Cerebellar nuclear complex (tissue), 1 donor: ENCODE data around the gene EYS.

Source experiments
- DNase-seq, 2 experiments: peaks; one replicate each; lab custom pipeline; 2025; lab: John Stamatoyannopoulos, UW

Gene EYS

DNA sequence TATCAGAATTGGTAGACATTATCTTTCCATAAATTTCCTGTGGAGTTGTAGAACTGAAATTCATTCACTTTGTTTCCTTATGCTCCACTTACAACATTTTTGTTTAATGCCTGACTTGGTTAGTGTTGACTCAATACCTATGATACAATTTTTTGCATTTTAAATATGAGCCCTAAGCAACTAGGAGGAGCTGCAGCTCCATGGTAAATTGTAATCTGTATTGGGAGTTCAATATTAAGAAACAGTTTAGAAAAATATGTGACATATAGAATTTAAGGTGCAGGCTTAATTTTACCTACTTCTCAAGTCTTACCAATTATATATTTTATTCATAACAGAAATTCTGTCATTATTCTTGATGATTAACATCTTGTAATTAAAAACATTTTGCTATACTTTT is 868.3 kb downstream of the EYS start:
- no peak for DNase-seq

- no peak for DNase-seq
These were observed 875.3 kb downstream of the EYS start for GRCh38 chr6:64831680-64832079.

DNA sequence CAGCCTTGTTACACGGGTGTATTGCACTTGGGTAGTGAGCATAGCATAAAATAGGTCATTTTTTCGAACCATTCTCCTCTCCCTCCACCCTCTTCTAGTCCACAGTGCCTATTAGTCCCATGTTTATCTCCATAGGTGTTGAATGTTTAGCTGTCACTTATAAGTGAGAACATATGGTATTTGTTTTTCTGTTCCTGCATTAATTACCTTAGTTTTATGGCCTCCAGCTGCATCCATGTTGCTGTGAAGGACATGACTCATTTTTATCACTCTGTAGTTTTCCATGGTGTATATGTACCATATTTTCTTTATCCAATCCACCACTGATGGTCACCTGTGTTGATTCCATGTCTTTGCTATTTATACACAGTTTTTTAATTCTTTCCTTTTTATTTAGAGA is 889.5 kb downstream of the EYS start:
- DNase-seq, result no peak

GRCh38 chr6:64815718-64816117 is 891.3 kb downstream of the EYS start:
- no peak for DNase-seq

DNA sequence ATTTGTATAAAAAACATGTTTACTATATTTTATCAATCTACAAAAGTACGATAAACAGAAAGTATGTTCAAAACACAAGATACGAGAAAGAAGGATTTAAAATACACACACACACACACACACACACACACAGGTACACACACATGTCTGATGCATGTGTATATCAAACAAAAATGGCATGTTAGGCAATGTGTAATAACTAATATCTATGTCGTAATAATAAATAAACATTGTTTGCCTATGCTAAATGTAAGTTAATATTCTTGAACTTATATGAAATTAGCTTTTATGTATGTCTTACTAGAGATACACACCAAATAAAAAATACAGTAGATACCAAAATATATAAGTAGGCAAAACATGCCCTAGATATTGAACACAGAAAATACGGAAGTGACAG is 894.9 kb downstream of the EYS start:
- no peak for DNase-seq

DNA sequence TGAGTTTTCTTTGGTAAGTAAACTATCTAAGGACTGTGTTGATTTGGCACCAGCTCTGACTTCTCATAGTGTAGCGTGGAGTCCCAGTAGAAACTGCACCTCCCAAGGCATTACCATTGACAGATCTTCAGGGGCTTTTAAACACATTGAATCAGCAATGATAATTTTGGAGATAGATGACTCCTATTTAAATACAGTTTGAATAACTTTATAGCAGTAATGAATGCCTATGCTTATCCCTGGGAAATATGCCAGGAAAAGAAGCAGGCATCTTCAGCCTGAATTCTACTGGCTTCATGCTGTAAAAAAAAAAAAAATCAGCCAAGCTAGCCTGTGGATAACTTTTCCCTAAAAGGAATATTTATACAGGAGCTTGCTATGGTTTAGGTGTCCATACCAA is 895.9 kb downstream of the EYS start:
- DNase-seq, result no peak

DNA sequence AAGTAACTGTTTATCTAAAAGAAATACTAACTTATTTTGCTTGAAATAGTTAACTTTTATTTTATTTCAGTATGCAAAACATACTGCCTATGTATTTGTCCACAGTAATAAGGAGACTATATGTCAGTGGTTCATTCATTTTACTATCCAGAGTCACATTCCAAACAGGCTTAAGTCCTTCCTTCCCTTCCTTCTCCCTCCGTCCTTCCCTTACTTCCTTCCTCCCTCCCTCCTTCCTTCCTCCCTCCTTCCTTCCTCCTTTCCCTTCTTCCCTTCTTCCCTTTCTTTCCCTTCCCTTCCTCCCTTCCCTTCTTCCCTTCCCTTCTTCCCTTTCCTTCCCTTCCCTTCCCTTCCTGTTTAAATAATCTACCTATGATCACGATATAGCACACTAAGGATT is 899.2 kb downstream of the EYS start:
- DNase-seq, result no peak

DNA sequence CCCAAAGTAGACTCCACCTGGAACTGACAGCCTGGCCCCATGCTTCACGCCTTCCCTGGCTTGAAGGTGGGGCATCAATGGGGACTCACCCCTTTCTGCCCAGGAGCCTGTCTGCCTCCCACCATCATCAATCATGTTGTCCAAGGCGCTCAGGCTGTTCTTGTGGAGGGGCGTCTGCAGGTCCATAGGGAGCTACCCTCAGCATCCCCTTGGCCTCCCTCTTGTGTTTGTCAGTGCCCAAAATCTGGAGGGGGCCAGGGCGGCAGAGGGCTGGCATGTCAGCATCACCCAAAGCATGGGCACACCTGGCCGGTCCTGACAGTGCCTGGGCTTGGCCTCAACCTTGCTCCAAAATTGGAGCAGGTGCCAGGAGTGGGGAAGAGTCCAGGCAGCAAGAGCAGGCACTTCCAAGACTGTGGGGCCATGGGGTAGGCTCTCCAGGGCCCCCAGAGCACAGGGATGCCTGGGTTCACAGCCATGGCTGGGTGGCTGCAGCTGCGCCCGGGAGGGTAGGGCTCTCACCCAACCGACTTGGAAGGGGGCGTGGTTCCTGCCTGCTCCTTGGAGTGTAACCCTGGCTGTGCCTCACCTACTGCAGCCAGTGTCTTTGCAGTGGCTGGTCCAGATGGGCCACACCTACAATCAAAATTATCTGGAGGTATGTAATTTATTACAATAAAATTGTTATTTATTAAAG is 903.4 kb downstream of the EYS start:
- DNase-seq, result no peak

GRCh38 chr6:64792534-64792933 is 914.5 kb downstream of the EYS start:
- no peak for DNase-seq

- DNase-seq, result no peak
These were observed 917.5 kb downstream of the EYS start for GRCh38 chr6:64789476-64789875.

DNA sequence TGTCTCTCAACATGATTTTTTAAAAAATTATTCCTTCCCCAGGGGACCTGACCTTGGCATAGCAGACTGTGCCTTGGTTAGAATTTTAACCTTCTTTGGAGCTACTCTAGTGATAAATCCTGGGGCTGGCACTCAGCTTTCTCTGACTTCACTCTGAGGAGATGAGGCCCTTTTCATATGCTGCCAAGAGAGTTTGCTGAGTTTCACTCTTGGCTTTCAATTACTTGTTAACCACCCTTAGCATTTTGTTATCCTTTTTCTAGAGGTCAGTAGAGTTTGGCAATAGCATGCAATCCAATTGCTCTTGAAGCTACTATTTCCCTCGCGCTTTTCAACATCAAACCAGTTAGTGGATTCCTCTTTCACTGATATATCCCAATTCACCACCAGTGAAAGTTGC is 920.3 kb downstream of the EYS start:
- DNase-seq, result no peak

DNA sequence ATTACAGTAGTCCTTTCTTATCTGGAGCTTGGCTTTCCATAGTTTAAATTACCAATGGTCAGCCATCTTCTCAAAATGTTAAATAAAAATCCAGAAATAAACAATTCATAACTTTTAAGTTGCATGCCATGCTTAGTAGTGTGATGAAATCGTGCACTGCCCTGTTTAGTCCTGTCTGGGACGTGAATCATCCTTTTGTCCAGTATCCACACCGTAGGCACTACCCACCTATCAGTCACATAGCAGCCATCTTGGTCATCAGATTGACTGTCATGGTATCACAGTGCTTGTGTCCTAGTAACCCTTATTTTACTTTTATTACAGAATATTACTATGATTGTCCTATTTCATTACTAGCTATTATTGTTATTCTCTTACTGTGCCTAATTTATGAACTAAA is 924.1 kb downstream of the EYS start:
- no peak for DNase-seq

GRCh38 chr6:64777941-64778785 is 928.9 kb downstream of the EYS start:
- DNase-seq, result no peak

- DNase-seq, result no peak
These were observed 930.7 kb downstream of the EYS start for GRCh38 chr6:64776359-64776758.

GRCh38 chr6:64774881-64775280 is 932.1 kb downstream of the EYS start:
- no peak for DNase-seq

DNA sequence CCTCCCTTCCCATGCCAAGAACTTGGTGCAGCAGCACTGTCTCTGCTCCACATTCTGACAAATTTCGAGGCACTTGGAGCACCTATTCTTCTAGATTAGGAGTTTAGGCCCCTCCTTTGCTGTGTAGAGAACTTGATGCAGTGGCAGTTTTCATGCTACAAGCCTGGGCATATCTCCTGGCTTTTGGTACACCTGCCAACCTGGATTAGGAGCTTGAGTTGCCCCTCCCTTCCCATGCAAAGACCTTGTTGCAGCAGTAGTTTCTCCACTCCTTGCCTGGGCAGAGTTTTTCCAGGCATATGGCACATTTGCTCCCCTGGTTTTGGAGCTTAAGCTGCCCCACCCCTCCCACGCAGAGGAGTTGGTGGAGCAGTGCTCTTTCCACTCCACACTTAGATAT is 956.1 kb downstream of the EYS start:
- DNase-seq, result no peak

GRCh38 chr6:64737418-64737817 is 969.6 kb downstream of the EYS start:
- DNase-seq, result no peak

- no peak for DNase-seq
These were observed 970.5 kb downstream of the EYS start for GRCh38 chr6:64736421-64736950.

DNA sequence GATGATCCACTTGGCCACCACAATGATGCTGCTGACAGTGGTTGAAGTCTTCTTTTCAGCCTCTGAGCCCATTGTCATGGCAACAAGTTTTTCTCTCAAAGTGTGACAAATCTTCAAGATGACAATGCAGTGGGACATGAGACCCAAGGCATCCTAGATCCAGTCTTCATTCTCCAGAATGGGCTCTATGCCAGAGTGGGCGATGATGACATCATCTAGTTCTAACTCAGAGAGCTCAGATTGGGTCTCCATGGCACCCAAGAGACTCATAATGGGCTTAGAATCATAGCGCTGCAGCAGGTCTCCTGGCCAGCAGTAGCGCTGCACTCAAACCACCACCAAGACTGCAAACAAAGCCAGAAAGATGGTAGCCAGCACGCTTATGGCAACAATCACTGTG is 973.6 kb downstream of the EYS start:
- no peak for DNase-seq

DNA sequence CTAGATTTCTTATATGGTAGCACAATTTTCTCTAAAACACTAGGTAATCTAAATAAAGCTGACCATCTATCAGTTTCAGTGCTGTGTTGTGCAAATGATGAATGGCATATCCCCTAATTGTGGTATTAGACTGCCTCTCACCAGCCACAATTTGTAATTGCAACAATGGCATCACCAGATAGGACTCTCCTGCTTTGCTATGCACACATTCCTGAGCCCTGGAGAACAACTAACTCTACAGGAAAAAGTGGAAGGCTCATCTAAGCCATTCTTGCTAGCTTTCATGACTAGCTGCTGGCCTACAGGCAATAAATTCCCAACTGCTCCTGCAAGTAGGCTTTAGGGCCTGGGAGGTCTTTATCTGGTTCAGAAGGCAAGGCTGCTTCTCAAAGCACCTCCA is 974.1 kb downstream of the EYS start:
- no peak for DNase-seq

DNA sequence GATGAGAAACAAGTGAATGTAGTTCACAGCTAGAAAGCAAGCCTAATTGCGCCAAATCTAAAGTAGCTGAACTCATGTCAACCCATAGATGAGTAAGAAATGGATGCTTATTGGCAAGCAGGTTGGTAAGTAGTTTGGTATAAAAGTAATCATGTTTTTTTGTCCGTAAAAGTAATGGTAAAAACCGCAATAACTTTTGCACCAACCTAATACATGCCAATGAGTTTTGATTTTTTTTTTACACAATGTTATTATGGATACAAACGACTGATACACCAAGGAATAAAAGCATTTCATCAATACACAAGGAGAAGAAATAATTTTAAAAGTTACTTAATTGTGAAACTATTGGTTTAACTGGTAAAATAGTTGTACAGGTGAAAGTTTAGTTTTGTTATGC is 977.5 kb downstream of the EYS start:
- no peak for DNase-seq

DNA sequence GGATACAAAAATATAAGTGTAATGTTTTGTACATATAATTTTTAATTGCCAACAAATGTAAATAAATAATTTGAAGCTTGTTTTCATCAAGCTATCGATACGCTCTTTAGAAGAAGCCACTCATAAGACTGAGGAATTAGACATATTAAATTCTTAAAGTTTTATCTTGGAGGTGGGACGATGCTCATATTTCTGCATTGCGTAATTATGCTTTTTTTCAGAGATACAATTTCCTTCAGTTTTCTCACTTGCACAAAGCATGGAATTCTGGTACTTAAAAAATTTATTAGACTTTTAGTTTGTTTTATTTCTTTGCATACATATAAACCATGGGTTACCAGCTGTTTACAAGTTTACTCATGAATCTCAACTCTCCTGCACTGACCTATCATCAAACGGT is 980.0 kb downstream of the EYS start:
- no peak for DNase-seq

DNA sequence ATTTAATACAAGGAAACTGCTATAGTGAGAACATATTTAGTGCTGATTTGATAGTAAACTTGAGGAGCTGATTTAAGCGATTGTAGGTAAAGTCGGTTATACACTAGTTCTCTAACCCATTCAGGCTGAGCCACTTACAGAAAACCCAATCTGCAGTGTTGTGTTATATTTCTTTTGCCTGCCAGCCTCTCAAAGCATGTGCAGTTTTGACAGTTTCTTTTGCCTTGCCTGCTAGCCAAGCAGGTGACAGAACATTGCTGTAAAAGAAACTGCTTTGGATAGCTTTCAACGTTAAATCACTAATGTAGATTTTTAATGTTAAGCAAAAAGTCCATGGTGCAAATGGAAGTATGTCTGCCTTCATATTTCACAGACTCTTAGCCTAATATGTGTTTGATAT is 982.9 kb downstream of the EYS start:
- DNase-seq, result no peak
